Progenitor cell of endocrine pancreas (in vitro differentiated cells): ENCODE data around the gene ALDH9A1. TPM values are rescaled to one million over a fixed set of nuclear protein-coding genes. Genes with fewer than 3 reads are reported as not detected.
"Not testable (repeated sequence)": the region's sequence is repeated elsewhere in the genome, so short reads cannot be mapped to it uniquely, and the experiment has no call there.

ENCODE experiments used
- DNase-seq: peaks from one replicate; pipeline ENCODE4 v3.0.0; 2021; ENCODE audit warnings: low spot score; ENCODE audit not compliant: unreplicated experiment
- H3K27ac Mint-ChIP-seq: 2 replicates; pipeline ENCODE4 v1.8.0; 2021; ENCODE audit warnings: mild to moderate bottlenecking, moderate library complexity, mixed read lengths
- H3K27me3 Mint-ChIP-seq: 2 replicates; pipeline ENCODE4 v1.8.0; 2021; ENCODE audit warnings: mixed read lengths
- H3K36me3 Mint-ChIP-seq: 2 replicates; pipeline ENCODE4 v1.8.0; 2022; ENCODE audit warnings: mixed read lengths; ENCODE audit not compliant: insufficient read depth
- H3K4me1 Mint-ChIP-seq: 2 replicates; pipeline ENCODE4 v1.8.0; 2021; ENCODE audit warnings: low read depth, mixed read lengths
- H3K4me3 Mint-ChIP-seq: 2 replicates; pipeline ENCODE4 v1.8.0; 2021; ENCODE audit warnings: low read depth, mild to moderate bottlenecking, moderate library complexity, mixed read lengths
- H3K9me3 Mint-ChIP-seq: 2 replicates; pipeline ENCODE4 v1.8.0; 2021; ENCODE audit warnings: low read depth, mixed read lengths
- CTCF ChIP-seq: fragments of 200-600 bp; sonication (generic); IDR thresholded peaks from one replicate; pipeline ENCODE4 v1.5.0; 2021; ENCODE audit warnings: antibody characterized with exemption, mild to moderate bottlenecking; ENCODE audit not compliant: unreplicated experiment
- total RNA-seq: library from RNA; stranded (reverse); gene quantifications from 2 replicates; pipeline ENCODE4 v1.2.1, GENCODE V29; 2021

The ALDH9A1 gene
- total RNA-seq, 1 donor from 2014 or later = 37.3 TPM

GRCh38 chr1:165666152-165666825 is 32.1 kb downstream of the ALDH9A1 start:
- Mint-ChIP-seq H3K4me1 (no peaks in the 10 kb centered on the region), H3K9me3 (no peaks in the 10 kb centered on the region), H3K27ac (no peak overlapping the region), H3K36me3 (peaks cover 18% of the 10 kb centered on the region), H3K27me3 (no peaks in the 10 kb centered on the region), H3K4me3 (no peak overlapping the region)
- no peak for TF ChIP-seq CTCF
- DNase-seq = no peak

- Mint-ChIP-seq H3K4me3 (no peak overlapping the region), H3K27me3 (no peaks in the 10 kb centered on the region), H3K36me3 (peaks cover 11% of the 10 kb centered on the region), H3K27ac (no peak overlapping the region), H3K4me1 (no peaks in the 10 kb centered on the region), H3K9me3 (no peaks in the 10 kb centered on the region)
- TF ChIP-seq CTCF = no peak
- no peak for DNase-seq
Observed at GRCh38 chr1:165662186-165662585, 36.2 kb downstream of the ALDH9A1 start.

GRCh38 chr1:165661703-165662102 is 36.7 kb downstream of the ALDH9A1 start:
- Mint-ChIP-seq H3K9me3 (no peaks in the 10 kb centered on the region), H3K36me3 (peaks cover 11% of the 10 kb centered on the region), H3K27me3 (no peaks in the 10 kb centered on the region), H3K27ac (no peak overlapping the region), H3K4me3 (no peak overlapping the region), H3K4me1 (no peaks in the 10 kb centered on the region)
- DNase-seq = no peak
- no peak for TF ChIP-seq CTCF

GRCh38 chr1:165659581-165659895 is 38.8 kb downstream of the ALDH9A1 start:
- TF ChIP-seq CTCF = no peak
- no peak for DNase-seq
- no peaks in the 10 kb centered on the region for H3K9me3 Mint-ChIP-seq
- no peaks in the 10 kb centered on the region for H3K27me3 Mint-ChIP-seq
- H3K27ac Mint-ChIP-seq = no peak overlapping the region
- H3K4me3 Mint-ChIP-seq = no peak overlapping the region
- H3K4me1 Mint-ChIP-seq = no peaks in the 10 kb centered on the region
- peaks cover 7% of the 10 kb centered on the region for H3K36me3 Mint-ChIP-seq

- H3K4me1 Mint-ChIP-seq, DNase-seq, H3K27me3 Mint-ChIP-seq, H3K4me3 Mint-ChIP-seq, H3K9me3 Mint-ChIP-seq, H3K27ac Mint-ChIP-seq, H3K36me3 Mint-ChIP-seq: not testable (repeated sequence)
Observed at GRCh38 chr1:165658766-165659580, 39.4 kb downstream of the ALDH9A1 start.
